NB4 (cell line): Measurements from ENCODE around the gene MYO7A.

Experiments
- CTCF ChIP-seq: IDR thresholded peaks from one replicate; pipeline ENCODE4 v1.5.1; 2012; ENCODE audit warnings: low read depth, low read length
- MAX ChIP-seq: IDR thresholded peaks from 2 replicates; pipeline ENCODE4 v1.6.1; 2011; ENCODE audit warnings: low read depth, low read length
- MYC ChIP-seq: IDR thresholded peaks from 2 replicates; pipeline ENCODE4 v1.6.1; 2011; ENCODE audit warnings: low read depth, low read length
- POLR2A ChIP-seq: IDR thresholded peaks from 2 replicates; pipeline ENCODE4 v1.6.1; 2011; ENCODE audit warnings: mild to moderate bottlenecking; ENCODE audit not compliant: insufficient read length; ENCODE audit errors: extremely low read depth

- peak; percentile 97 for TF ChIP-seq CTCF
- no peak for TF ChIP-seq MYC
- no peak for TF ChIP-seq POLR2A
- no peak for TF ChIP-seq MAX
These were observed 63.9 kb downstream of the MYO7A start for GRCh38 chr11:77191823-77192495.
